ENCODE data around the gene MMP7.

DNA sequence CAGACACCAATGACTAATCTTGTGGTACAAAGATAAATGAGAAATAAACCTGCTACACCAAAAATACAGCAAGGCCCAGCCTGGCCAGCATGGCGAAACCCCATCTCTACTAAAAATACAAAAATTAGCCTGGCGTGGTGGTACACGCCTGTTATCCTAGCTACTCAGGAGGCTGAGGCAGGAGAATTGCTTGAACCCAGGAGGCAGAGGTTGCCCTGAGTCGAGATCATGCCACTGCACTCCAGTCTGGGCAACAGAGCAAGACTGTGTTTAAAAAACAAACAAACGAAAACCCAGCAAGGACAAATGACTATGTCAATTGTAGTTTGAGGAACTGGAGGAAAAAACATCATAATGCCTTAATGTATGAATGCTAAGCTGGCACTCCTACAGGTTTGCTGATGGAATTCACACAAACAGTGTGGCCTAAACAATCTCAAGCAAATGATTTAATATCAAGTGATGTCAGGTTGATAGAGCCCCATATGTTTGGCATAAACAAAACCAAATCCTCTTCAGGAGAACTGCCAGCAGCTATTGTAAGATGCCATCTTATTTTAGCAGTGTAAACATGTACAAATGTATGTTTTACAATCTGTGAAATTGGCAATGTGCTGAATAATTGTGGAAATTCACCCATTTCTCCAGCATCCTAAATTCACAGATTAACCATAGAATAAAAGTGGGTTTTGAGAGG, 20.0 kb downstream of the MMP7 start:
- TF ChIP-seq POLR2AphosphoS5 (IDR thresholded peaks at IDR 0.05; ENCODE audit: borderline replicate concordance, low read depth, low read length) (no peak), EZH2 (IDR thresholded peaks at IDR 0.05) (no peak)
